CD4-positive, alpha-beta memory T cell (primary cell): ENCODE results near the gene AHDC1. TPM values are rescaled to one million over a fixed set of nuclear protein-coding genes. Genes with fewer than 3 reads are reported as not detected.

ENCODE experiments used
- CTCF ChIA-PET: fragments of 350-600 bp; sonication (Branson Sonifier 250); formaldehyde crosslinking; loops from one replicate; lab custom pipeline; 2021; ENCODE audit warnings: inconsistent platforms; ENCODE audit not compliant: partially characterized antibody; lab: Charles Lee
- POLR2A ChIA-PET: fragments of 350-600 bp; sonication (Branson Sonifier 250); formaldehyde crosslinking; loops from one replicate; lab custom pipeline; 2021; ENCODE audit not compliant: partially characterized antibody; lab: Charles Lee
- DNase-seq, 5 donors: peaks; one replicate each; pipeline versions ENCODE4 v3.0.0 to v3.0.0-alpha.2; 2020 to 2022; ENCODE audit warnings: mixed read lengths in 1 of 5
- H3K27ac ChIP-seq: one replicate; pipeline ENCODE4 v1.7.0; 2013; ENCODE audit warnings: low read depth, low read length
- H3K27me3 ChIP-seq: 2 replicates; pipeline ENCODE4 v1.7.0; 2013; ENCODE audit warnings: mild to moderate bottlenecking, low read length, moderate library complexity; ENCODE audit not compliant: insufficient read depth
- H3K36me3 ChIP-seq: 2 replicates; pipeline ENCODE4 v1.7.0; 2013; ENCODE audit warnings: mild to moderate bottlenecking, low read length, moderate library complexity; ENCODE audit not compliant: insufficient read depth
- H3K4me1 ChIP-seq: 2 replicates; pipeline ENCODE4 v1.7.0; 2013; ENCODE audit warnings: mild to moderate bottlenecking, low read length, moderate library complexity; ENCODE audit not compliant: insufficient read depth
- H3K4me3 ChIP-seq, 2 donors: one replicate each; pipeline ENCODE4 v1.7.0; 2013; ENCODE audit warnings: low read length in 2 of 2, mild to moderate bottlenecking in 1 of 2
- H3K9me3 ChIP-seq, 2 donors: one replicate each; pipeline ENCODE4 v1.7.0; 2013; ENCODE audit warnings: low read length in 2 of 2, control low read depth in 1 of 2; ENCODE audit not compliant: control insufficient read depth in 1 of 2
- H3K27ac Mint-ChIP-seq, 7 donors: one replicate each; pipeline ENCODE4 v1.8.0; 2020 to 2021; ENCODE audit warnings: mixed read lengths in 7 of 7, mild to moderate bottlenecking in 6 of 7, inconsistent platforms in 3 of 7, moderate library complexity in 3 of 7
- H3K27me3 Mint-ChIP-seq, 2 donors: one replicate each; pipeline ENCODE4 v1.8.0; 2020 to 2021; ENCODE audit warnings: mixed read lengths in 2 of 2
- H3K36me3 Mint-ChIP-seq, 2 donors: one replicate each; pipeline ENCODE4 v1.8.0; 2020 to 2021; ENCODE audit warnings: mixed read lengths in 2 of 2, inconsistent platforms in 1 of 2, mild to moderate bottlenecking in 1 of 2
- H3K4me1 Mint-ChIP-seq, 4 donors: one replicate each; pipeline ENCODE4 v1.8.0; 2020 to 2021; ENCODE audit warnings: mixed read lengths in 4 of 4, mild to moderate bottlenecking in 1 of 4
- H3K4me3 Mint-ChIP-seq, 8 donors: one replicate each; pipeline ENCODE4 v1.8.0; 2020 to 2021; ENCODE audit warnings: mixed read lengths in 8 of 8, mild to moderate bottlenecking in 7 of 8, moderate library complexity in 6 of 8, inconsistent platforms in 3 of 8
- H3K9me3 Mint-ChIP-seq, 8 donors: one replicate each; pipeline ENCODE4 v1.8.0; 2020 to 2021; ENCODE audit warnings: mixed read lengths in 8 of 8, mild to moderate bottlenecking in 5 of 8, inconsistent platforms in 3 of 8, moderate library complexity in 1 of 8
- intact Hi-C: fragments of 100-400 bp; cut with micrococcal nuclease; formaldehyde crosslinking; loops from one replicate; pipeline ENCODE4 v1.15.1; 2023
- polyA plus RNA-seq, 2 donors: library from polyadenylated mRNA; unstranded; fragments of 300-500 nt; fragmentation: Illumina TruSeq; gene quantifications; one replicate each; pipeline ENCODE4 v1.2.3, GENCODE V29; 2021
- total RNA-seq, 2 experiments: library from RNA; stranded (reverse); gene quantifications; one replicate each; pipeline ENCODE4 v1.2.3, GENCODE V29; 2021

The AHDC1 gene
- total and polyA plus RNA-seq, 4 experiments from 2014 or later = 0.02 to 19.2 (median 10.0) TPM

DNA sequence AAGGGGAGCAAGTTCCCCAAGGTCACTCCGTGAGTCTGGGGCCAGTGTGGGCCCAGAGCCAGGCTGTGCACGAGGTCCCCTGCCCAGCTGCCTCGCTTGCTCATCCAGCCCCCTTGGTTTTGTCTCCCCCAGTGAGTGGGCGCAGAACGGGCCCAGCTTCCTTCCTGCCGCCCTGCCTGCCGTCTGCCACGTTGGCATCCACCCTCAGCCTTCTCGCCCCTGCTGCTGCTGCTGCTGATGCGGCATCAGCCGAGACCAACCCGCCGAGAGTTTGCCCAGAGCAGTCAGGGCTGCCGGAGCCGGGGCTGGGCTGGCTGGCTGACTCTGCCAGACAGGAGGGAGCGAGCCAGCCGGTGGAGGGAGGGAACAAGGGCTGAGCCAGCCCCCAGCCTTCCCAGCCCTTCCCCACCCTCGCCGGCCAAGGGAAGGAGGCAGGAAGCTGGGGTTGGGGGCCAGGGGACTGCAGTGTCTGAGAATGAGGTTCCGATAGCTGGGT lies 82.6 kb downstream of the AHDC1 start:
- Histone ChIP-seq H3K27me3 (no peaks in the 10 kb centered on the region), H3K9me3 (no peaks in the 10 kb centered on the region), H3K27ac (peak overlapping the region; percentile 62), H3K4me1 (peaks cover 60% of the 10 kb centered on the region), H3K36me3 (no peaks in the 10 kb centered on the region), H3K4me3 (peak overlapping the region; percentile 61 to 75)
- peak overlapping the region; percentile 90 to 97 (median 95) for H3K27ac Mint-ChIP-seq
- H3K27me3 Mint-ChIP-seq = no peaks in the 10 kb centered on the region
- ChIA-PET CTCF (interaction anchor here (1.1 to 4.6 kb wide), 3 partner anchors 35 to 87 kb away, joined by 4 to 42 read pairs (median 4); partner anchors contain the start of gene AHDC1), POLR2A (interaction anchor here (0.6 to 6.4 kb wide), 17 partner anchors 11 to 367 kb away, joined by 3 to 81 read pairs (median 4); partner anchors contain the start of genes AHDC1, IFI6, SLC9A1 and WASF2)
- H3K4me3 Mint-ChIP-seq = peak overlapping the region; percentile 92 to 98 (median 96)
- peaks cover 40 to 67% (median 56%) of the 10 kb centered on the region in 4 donors for H3K4me1 Mint-ChIP-seq
- no peaks in the 10 kb centered on the region for H3K9me3 Mint-ChIP-seq
- intact Hi-C loops = loop anchor here (5.0 kb wide), 3 partner anchors 36 to 104 kb away; no protein-coding TSS in a partner anchor
- H3K36me3 Mint-ChIP-seq = peaks cover 0 to 2% of the 10 kb centered on the region in 2 donors
- DNase-seq = peak; percentile 32 to 62 (median 48)

DNA sequence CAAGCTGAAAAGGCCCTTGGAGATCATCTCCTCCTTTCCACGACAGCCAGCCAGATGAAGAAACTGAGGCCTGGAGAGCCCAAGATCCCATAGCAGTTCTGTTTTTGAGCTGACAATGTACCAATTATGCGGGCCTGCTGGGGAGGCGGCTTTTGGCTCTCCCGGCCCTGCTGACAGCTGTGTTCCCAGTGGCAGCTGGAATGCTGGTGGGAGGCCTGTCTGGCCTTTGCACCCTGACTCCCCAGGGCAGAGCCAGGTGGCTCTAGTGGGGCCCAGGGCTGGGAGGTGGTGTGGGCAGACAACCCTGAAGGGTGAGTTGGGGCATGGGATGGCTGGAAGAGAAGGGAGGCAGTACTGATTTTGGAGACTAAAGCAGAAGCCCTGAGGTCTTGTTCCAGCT lies 83.3 kb downstream of the AHDC1 start:
- peak overlapping the region; percentile 62 for H3K27ac ChIP-seq
- H3K27ac Mint-ChIP-seq = peak overlapping the region; percentile 86 to 97 (median 95)
- H3K9me3 Mint-ChIP-seq = no peaks in the 10 kb centered on the region
- H3K4me3 Mint-ChIP-seq = peak overlapping the region in 7 of 8 donors; percentile 12 to 98 (median 92)
- H3K27me3 Mint-ChIP-seq = no peaks in the 10 kb centered on the region
- H3K4me1 ChIP-seq = peaks cover 53% of the 10 kb centered on the region
- ChIA-PET CTCF (interaction anchor here (1.1 to 1.4 kb wide), 3 partner anchors 11 to 88 kb away, joined by 3 to 4 read pairs (median 4); no protein-coding TSS in a partner anchor), POLR2A (interaction anchor here (0.6 to 6.4 kb wide), 9 partner anchors 12 to 152 kb away, joined by 3 to 81 read pairs (median 5); partner anchors contain the start of genes IFI6 and WASF2)
- intact Hi-C loops = loop anchor here (5.0 kb wide), 3 partner anchors 37 to 103 kb away; no protein-coding TSS in a partner anchor
- H3K27me3 ChIP-seq = no peaks in the 10 kb centered on the region
- peaks cover 33 to 60% (median 48%) of the 10 kb centered on the region in 4 donors for H3K4me1 Mint-ChIP-seq
- H3K36me3 Mint-ChIP-seq = peaks cover 0 to 2% of the 10 kb centered on the region in 2 donors
- DNase-seq = no peak
- no peak overlapping the region for H3K4me3 ChIP-seq
- H3K9me3 ChIP-seq = no peaks in the 10 kb centered on the region
- no peaks in the 10 kb centered on the region for H3K36me3 ChIP-seq

DNA sequence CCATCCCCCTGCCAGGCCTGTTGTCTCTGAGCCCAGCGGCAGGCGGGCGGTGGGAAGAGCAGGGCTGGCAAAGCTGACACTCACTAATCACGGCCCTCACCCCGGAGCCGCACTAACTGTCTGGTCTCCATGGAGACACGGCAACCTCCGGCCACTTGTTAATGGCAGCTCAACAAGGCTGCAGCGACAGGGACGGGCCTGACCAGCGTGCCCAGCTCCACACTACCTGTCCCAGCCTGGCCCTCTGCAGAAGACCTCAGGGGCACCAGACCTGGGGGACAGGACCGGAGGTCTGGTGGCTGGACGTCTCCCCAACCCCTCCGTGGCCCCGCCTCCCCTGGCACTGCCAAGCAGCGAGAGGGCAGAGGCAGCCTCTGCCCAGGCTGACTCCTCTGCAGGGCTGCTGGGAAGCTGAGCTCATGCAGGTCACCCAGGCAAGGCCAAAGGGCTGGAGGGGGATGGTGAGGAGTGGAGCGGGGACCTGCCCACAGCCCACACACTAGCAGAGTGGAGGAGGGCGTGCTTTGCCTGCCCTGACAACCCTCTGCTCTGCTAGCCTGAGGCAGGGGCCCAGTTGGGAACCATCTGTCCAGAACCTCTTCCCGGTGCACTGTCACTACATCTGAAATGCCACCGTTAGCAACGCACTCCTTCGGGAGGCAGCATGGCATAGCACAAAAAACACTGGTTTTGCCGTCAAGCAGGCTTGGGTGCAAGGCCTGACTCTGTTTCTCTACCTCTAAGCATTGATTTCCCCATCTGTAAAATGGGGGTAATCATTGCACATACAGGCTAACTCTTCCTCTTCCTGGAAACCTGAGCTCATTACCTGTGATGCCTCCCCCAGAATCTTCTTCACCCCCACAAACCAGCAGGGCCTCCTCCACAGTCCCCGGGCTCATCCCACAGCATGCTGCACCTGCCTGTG lies 84.3 kb downstream of the AHDC1 start:
- H3K27ac Mint-ChIP-seq = peak overlapping the region in 2 of 7 donors; percentile 29 to 83
- H3K36me3 Mint-ChIP-seq = peaks cover 0 to 2% of the 10 kb centered on the region in 2 donors
- H3K27me3 Mint-ChIP-seq = no peaks in the 10 kb centered on the region
- Histone ChIP-seq H3K27ac (no peak overlapping the region), H3K27me3 (no peaks in the 10 kb centered on the region), H3K9me3 (no peaks in the 10 kb centered on the region), H3K36me3 (no peaks in the 10 kb centered on the region), H3K4me1 (peaks cover 42% of the 10 kb centered on the region), H3K4me3 (no peak overlapping the region)
- intact Hi-C loops = loop anchor here (5.0 kb wide), 3 partner anchors 38 to 102 kb away; no protein-coding TSS in a partner anchor
- H3K4me1 Mint-ChIP-seq = peaks cover 27 to 50% (median 40%) of the 10 kb centered on the region in 4 donors
- DNase-seq = no peak
- H3K4me3 Mint-ChIP-seq = peak overlapping the region in 1 of 8 donors; percentile 32
- no peaks in the 10 kb centered on the region for H3K9me3 Mint-ChIP-seq
- CTCF ChIA-PET = interaction anchor here (1.3 kb wide), 1 partner anchor 12 kb away, joined by 3 read pairs; no protein-coding TSS in a partner anchor
- POLR2A ChIA-PET = interaction anchor here (1.2 kb wide), 2 partner anchors 30 to 103 kb away, joined by 3 to 4 read pairs; partner anchors contain the start of gene WASF2

DNA sequence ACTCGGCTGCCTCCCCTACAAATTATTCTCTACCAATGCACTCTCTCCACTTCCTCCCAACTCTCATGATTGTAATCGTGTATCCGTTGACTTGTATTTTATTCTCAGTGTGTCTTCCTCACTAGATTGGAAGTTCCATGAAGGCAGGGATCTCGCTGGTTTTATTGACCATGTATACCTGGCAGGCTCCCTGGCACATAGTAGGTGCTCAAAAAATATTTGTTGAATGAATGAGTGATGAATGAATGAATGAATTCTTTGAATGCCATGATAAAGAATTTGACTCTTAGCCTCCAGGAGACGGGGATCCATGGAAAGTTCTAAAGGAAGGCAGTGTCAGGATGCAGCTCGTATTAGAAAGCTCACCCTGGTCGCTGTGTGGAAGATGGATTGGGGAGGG lies 85.1 kb downstream of the AHDC1 start:
- peaks cover 0 to 2% of the 10 kb centered on the region in 2 donors for H3K36me3 Mint-ChIP-seq
- Histone ChIP-seq H3K36me3 (no peaks in the 10 kb centered on the region), H3K4me1 (peaks cover 35% of the 10 kb centered on the region), H3K4me3 (no peak overlapping the region), H3K27ac (no peak overlapping the region), H3K9me3 (no peaks in the 10 kb centered on the region), H3K27me3 (no peaks in the 10 kb centered on the region)
- H3K27me3 Mint-ChIP-seq = no peaks in the 10 kb centered on the region
- no peaks in the 10 kb centered on the region for H3K9me3 Mint-ChIP-seq
- ChIA-PET POLR2A (interaction anchor here (1.2 kb wide), 2 partner anchors 29 to 103 kb away, joined by 3 to 4 read pairs; partner anchors contain the start of gene WASF2), CTCF (no interaction called here)
- peak overlapping the region in 2 of 7 donors; percentile 29 to 84 for H3K27ac Mint-ChIP-seq
- no peak for DNase-seq
- H3K4me1 Mint-ChIP-seq = peaks cover 20 to 43% (median 32%) of the 10 kb centered on the region in 4 donors
- intact Hi-C loops = no loop called here
- H3K4me3 Mint-ChIP-seq = peak overlapping the region in 2 of 8 donors; percentile 2 to 18

DNA sequence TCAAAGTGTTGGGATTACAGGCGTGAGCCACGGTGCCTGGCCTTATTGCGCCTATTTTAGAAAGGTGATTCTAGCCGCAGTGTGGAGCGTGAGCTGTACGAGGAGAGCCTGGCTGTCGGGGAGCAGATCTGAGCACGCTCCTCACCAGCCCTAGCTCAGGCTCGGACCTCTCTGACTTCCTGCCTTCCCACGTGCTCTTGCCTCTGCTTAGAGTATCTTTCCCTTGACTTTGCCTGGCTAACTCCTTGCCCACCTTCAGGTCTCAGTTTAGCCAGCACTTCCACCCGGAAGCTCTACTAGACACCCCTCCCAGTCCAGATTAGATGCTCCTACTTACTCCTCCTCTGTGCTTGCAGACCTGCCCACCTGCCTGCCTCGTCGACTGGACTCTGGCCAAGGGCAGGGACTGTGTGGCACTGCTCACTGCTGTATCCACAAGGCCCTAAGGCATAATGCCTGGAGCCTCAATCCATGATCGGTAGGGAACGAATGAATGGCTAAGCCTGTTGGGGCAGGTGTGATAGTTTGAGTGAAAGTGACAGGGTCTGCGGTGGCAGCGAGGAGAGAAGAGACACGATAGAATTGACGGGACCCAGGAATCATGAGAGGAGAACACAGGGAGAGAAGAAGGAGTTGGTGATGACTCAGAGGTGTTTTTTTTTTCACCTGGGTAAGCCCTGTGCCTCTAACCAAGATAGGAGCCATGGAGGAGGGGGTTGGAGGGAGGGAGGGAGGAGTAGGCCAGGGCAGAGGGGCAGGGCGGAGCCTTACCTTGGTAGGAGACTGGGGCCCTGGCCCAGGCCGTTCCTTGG lies 85.8 kb downstream of the AHDC1 start:
- intact Hi-C loops = no loop called here
- Histone ChIP-seq H3K27ac (no peak overlapping the region), H3K36me3 (no peaks in the 10 kb centered on the region), H3K9me3 (no peaks in the 10 kb centered on the region), H3K4me1 (peaks cover 28% of the 10 kb centered on the region), H3K27me3 (no peaks in the 10 kb centered on the region), H3K4me3 (no peak overlapping the region)
- no peak for DNase-seq
- Mint-ChIP-seq H3K27ac (peak overlapping the region in 4 of 7 donors; percentile 29 to 80 (median 70)), H3K36me3 (peaks cover 0 to 2% of the 10 kb centered on the region in 2 donors), H3K4me1 (peaks cover 16 to 37% (median 27%) of the 10 kb centered on the region in 4 donors), H3K27me3 (no peaks in the 10 kb centered on the region), H3K9me3 (no peaks in the 10 kb centered on the region), H3K4me3 (peak overlapping the region in 1 of 8 donors; percentile 10)
- ChIA-PET POLR2A (interaction anchor here (1.2 kb wide), 1 partner anchor 102 kb away, joined by 4 read pairs; no protein-coding TSS in a partner anchor), CTCF (no interaction called here)

DNA sequence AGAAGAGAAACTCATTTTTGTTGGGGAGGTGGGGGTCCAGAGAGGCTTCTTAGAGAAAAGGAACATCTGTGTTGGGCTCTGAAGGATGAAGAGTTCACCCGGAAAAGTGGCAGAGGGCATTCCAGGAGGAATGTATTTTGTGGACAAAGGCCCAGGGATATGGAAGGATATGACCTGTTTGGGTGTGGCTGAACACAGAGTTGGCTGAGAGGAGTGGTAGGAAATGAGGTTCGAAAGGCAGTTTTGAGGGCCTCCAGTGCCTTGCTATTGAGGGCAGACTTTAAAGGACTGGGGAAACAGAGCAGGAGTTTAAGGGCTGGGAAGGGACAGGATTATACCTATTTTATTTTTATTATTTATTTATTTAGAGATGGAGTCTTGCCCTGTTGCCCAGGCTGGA lies 86.6 kb downstream of the AHDC1 start:
- ChIA-PET POLR2A (no interaction called here), CTCF (no interaction called here)
- Mint-ChIP-seq H3K36me3 (peaks cover 0 to under 1% of the 10 kb centered on the region in 2 donors), H3K4me1 (peaks cover 11 to 29% (median 19%) of the 10 kb centered on the region in 4 donors), H3K27ac (peak overlapping the region in 4 of 7 donors; percentile 39 to 81 (median 74)), H3K4me3 (peak overlapping the region in 1 of 8 donors; percentile 65), H3K9me3 (no peaks in the 10 kb centered on the region), H3K27me3 (no peaks in the 10 kb centered on the region)
- no peak overlapping the region for H3K4me3 ChIP-seq
- peaks cover 20% of the 10 kb centered on the region for H3K4me1 ChIP-seq
- H3K27me3 ChIP-seq = no peaks in the 10 kb centered on the region
- H3K9me3 ChIP-seq = no peaks in the 10 kb centered on the region
- intact Hi-C loops = no loop called here
- H3K36me3 ChIP-seq = no peaks in the 10 kb centered on the region
- H3K27ac ChIP-seq = no peak overlapping the region
- no peak for DNase-seq
